HEK293T (cell line): ENCODE measurements around the gene CAMK1G.

Source experiments
- CTCF ChIA-PET: fragments of 350-600 bp; formaldehyde crosslinking; extraction: SDS; loops from one replicate; lab custom pipeline; 2021; ENCODE audit warnings: antibody characterized with exemption, inconsistent platforms; lab: Yijun Ruan, JAX
- POLR2A ChIA-PET: fragments of 350-600 bp; formaldehyde crosslinking; extraction: SDS; loops from one replicate; lab custom pipeline; 2020; ENCODE audit warnings: antibody characterized with exemption, inconsistent platforms; lab: Yijun Ruan, JAX
- DNase-seq: peaks from one replicate; pipeline ENCODE4 v3.0.0; 2012; ENCODE audit warnings: mixed read lengths; ENCODE audit errors: extremely low spot score
- ARNT ChIP-seq: fragments of 450-650 bp; IDR thresholded peaks from 2 replicates; pipeline ENCODE4 v1.6.1; 2017; ENCODE audit warnings: mild to moderate bottlenecking
- BHLHE40 ChIP-seq: fragments of 450-650 bp; IDR thresholded peaks from 2 replicates; pipeline ENCODE4 v1.6.1; 2016; ENCODE audit warnings: mild to moderate bottlenecking, moderate library complexity, borderline replicate concordance
- CTBP1 ChIP-seq: fragments of 450-650 bp; IDR thresholded peaks from 2 replicates; pipeline ENCODE4 v1.6.1; 2016; ENCODE audit warnings: borderline replicate concordance
- ELF4 ChIP-seq: fragments of 450-650 bp; IDR thresholded peaks from 2 replicates; pipeline ENCODE4 v1.6.1; 2017; ENCODE audit warnings: antibody characterized with exemption
- FOXA1 ChIP-seq: fragments of 450-650 bp; IDR thresholded peaks from 2 replicates; pipeline ENCODE4 v1.6.1; 2016; ENCODE audit warnings: mild to moderate bottlenecking
- FOXK2 ChIP-seq: fragments of 450-650 bp; IDR thresholded peaks from 2 replicates; pipeline ENCODE4 v1.6.1; 2016; ENCODE audit warnings: mild to moderate bottlenecking
- FOXM1 ChIP-seq: fragments of 450-650 bp; IDR thresholded peaks from 2 replicates; pipeline ENCODE4 v1.6.1; 2017; ENCODE audit warnings: mild to moderate bottlenecking, borderline replicate concordance
- HDGF ChIP-seq: fragments of 450-650 bp; IDR thresholded peaks from 2 replicates; pipeline ENCODE4 v1.6.1; 2017; ENCODE audit warnings: antibody characterized with exemption, borderline replicate concordance
- L3MBTL2 ChIP-seq: fragments of 450-650 bp; conservative IDR thresholded peaks from 2 replicates; pipeline ENCODE4 v1.6.1; 2016; ENCODE audit warnings: mild to moderate bottlenecking
- LEF1 ChIP-seq: fragments of 450-650 bp; IDR thresholded peaks from 2 replicates; pipeline ENCODE4 v1.6.1; 2017; ENCODE audit warnings: mild to moderate bottlenecking, borderline replicate concordance
- NFRKB ChIP-seq: fragments of 450-650 bp; IDR thresholded peaks from 2 replicates; pipeline ENCODE4 v1.6.1; 2016; ENCODE audit warnings: mild to moderate bottlenecking, moderate library complexity
- PKNOX1 ChIP-seq: fragments of 450-650 bp; IDR thresholded peaks from 2 replicates; pipeline ENCODE4 v1.6.1; 2016
- SP1 ChIP-seq: fragments of 450-650 bp; IDR thresholded peaks from 2 replicates; pipeline ENCODE4 v1.6.1; 2017
- SUZ12 ChIP-seq: fragments of 450-650 bp; IDR thresholded peaks from 2 replicates; pipeline ENCODE4 v1.6.1; 2016; ENCODE audit warnings: mild to moderate bottlenecking
- TARDBP ChIP-seq: fragments of 450-650 bp; IDR thresholded peaks from 2 replicates; pipeline ENCODE4 v1.6.1; 2016
- ZNF384 ChIP-seq: fragments of 450-650 bp; IDR thresholded peaks from 2 replicates; pipeline ENCODE4 v1.6.1; 2016

CAMK1G gene

DNA sequence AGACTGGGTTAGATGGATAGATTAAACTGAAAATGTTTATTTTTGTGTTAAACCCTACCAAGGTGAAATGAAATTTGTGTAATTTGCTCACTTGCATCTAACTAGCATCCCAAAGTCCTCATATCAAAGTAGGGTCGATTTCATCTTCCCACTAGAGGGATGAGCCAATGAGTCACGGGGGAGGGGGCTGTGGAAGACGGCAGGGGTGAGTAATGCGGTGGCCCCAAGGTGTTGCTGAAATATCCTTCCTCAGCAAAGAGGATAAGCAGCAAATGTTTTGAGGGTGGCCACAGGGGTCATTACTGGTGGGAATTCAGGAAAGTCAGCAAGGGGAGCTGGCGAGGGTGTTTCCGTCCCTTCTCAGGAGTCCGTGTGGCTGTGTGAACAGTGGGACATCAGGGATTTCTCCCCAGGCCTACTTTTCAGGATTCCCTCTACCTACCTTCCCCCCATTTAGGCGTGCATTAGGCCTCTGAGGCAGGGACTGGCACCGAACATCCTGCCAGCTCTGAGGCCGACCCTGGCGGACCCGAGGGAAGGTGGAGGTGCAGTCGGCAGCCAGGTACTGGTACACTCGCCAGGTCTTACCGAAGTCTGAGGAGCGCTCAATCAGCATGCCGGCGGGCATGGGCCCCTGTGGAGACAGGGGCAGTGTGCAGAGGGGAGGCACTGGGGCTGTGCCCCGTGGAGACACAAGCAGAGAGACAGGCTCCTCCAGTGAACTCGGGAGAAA is 50.7 kb downstream of the CAMK1G start:
- no peak for TF ChIP-seq L3MBTL2
- TF ChIP-seq FOXM1: no peak
- no peak for TF ChIP-seq HDGF
- TF ChIP-seq FOXK2: no peak
- no peak for TF ChIP-seq ELF4
- no peak for TF ChIP-seq NFRKB
- TF ChIP-seq SUZ12: no peak
- TF ChIP-seq LEF1: no peak
- no peak for TF ChIP-seq PKNOX1
- TF ChIP-seq SP1: no peak
- no peak for TF ChIP-seq ARNT
- CTCF ChIA-PET: interaction anchor here (0.6 kb wide), 1 partner anchor 24 kb away, joined by 3 read pairs; no protein-coding TSS in a partner anchor
- DNase-seq: no peak
- POLR2A ChIA-PET: no interaction called here

DNA sequence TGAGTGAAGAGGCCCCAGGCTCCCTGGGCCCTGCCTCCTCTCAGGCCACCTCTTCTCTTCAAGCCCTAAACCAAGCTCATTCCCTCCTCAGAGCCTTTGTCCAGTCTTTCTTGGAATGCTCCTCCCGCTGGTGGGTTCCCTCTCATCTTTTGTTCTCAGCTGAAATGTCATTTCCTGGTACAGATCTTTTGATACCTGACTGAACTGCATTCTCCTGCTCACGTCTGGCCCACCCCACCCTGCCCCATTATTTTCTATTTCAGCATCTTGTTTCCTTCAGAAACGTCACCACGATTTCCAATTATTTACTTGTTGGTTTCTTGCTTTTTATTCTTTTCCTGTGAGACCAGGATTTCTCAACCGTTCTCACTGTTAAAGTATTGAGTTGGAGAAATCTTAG is 52.3 kb downstream of the CAMK1G start:
- CTCF ChIA-PET: interaction anchor here (0.6 kb wide), 1 partner anchor 36 kb away, joined by 3 read pairs; no protein-coding TSS in a partner anchor
- no peak for TF ChIP-seq CTBP1
- TF ChIP-seq FOXA1: no peak
- no peak for TF ChIP-seq ARNT
- TF ChIP-seq ELF4: no peak
- TF ChIP-seq ZNF384: no peak
- no peak for DNase-seq
- POLR2A ChIA-PET: no interaction called here

- POLR2A ChIA-PET: no interaction called here
- no peak for DNase-seq
- CTCF ChIA-PET: no interaction called here
Measured at GRCh38 chr1:209641832-209642172, 58.3 kb downstream of the CAMK1G start.

GRCh38 chr1:209642816-209643215 is 59.3 kb downstream of the CAMK1G start:
- DNase-seq: no peak
- TF ChIP-seq ZNF384 (no peak), BHLHE40 (no peak), HDGF (no peak), SP1 (no peak), FOXM1 (no peak), ARNT (no peak), NFRKB (no peak), PKNOX1 (no peak), CTBP1 (no peak), SUZ12 (no peak), FOXA1 (no peak), FOXK2 (no peak), ELF4 (no peak), LEF1 (no peak), TARDBP (no peak)
- POLR2A ChIA-PET: no interaction called here
- CTCF ChIA-PET: interaction anchor here (0.7 to 0.8 kb wide), 2 partner anchors 14 to 394 kb away, joined by 3 to 5 read pairs; no protein-coding TSS in a partner anchor

More at GRCh38 chr1:209641832-209642172, 58.3 kb downstream of the CAMK1G start:
- no peak for TF ChIP-seq FOXA1
- TF ChIP-seq BHLHE40: no peak
- no peak for TF ChIP-seq TARDBP
- no peak for TF ChIP-seq FOXM1
- no peak for TF ChIP-seq ARNT
- no peak for TF ChIP-seq LEF1
- no peak for TF ChIP-seq HDGF
- TF ChIP-seq NFRKB: no peak
- TF ChIP-seq L3MBTL2: no peak
- no peak for TF ChIP-seq ELF4
- TF ChIP-seq SUZ12: no peak

- no peak for TF ChIP-seq FOXK2
- TF ChIP-seq LEF1: no peak
- no peak for TF ChIP-seq PKNOX1
- no peak for TF ChIP-seq ARNT
- TF ChIP-seq BHLHE40: no peak
- TF ChIP-seq L3MBTL2: no peak
- TF ChIP-seq HDGF: no peak
- TF ChIP-seq TARDBP: no peak
- ChIA-PET POLR2A (no interaction called here), CTCF (interaction anchor here (0.7 kb wide), 1 partner anchor 982 kb away, joined by 3 read pairs; no protein-coding TSS in a partner anchor)
- no peak for DNase-seq
Measured at GRCh38 chr1:209643285-209644020, 59.9 kb downstream of the CAMK1G start.
